Measurements from ENCODE around the gene KDM1A. TPM values are rescaled to one million over a fixed set of nuclear protein-coding genes. Genes with fewer than 3 reads are reported as not detected.
A peak's percentile ranks its signal among the peaks of the same experiment; 100 is the strongest.

The KDM1A gene
- total RNA-seq, 1 experiment from 2014 or later = 72.3 TPM

DNA sequence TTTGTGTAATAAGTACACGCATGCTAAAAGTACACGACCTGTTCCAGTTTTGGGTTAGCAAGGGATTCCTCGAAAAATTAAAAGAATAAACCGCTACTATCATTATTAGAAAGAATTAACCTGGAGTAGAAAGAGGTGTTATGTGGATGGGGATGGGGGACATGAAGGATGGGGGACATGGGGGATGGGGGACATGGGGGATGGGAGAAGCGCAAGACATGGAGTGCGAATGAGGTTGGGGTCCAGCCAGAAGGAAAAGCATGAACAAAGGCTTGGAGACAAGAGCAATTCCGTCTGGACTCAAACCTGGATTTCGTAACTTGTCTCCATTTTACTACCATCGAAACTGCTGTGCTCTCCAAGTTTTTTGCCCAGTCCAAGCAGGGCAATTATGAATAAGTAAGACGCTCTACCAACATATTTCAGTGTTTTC is 591 bp upstream of the KDM1A start:
- DNase-seq (ENCODE audit: unreplicated experiment) = no peak
- peaks cover 7% of the 10 kb centered on the region for H3K9me3 Mint-ChIP-seq (ENCODE audit: unreplicated experiment)
- peak overlapping the region; percentile 47 for H3K27ac Mint-ChIP-seq (ENCODE audit: low read depth, unreplicated experiment)
- H3K27me3 Mint-ChIP-seq (ENCODE audit: insufficient read depth, unreplicated experiment) = no peaks in the 10 kb centered on the region
- TF ChIP-seq, protein P1, sequence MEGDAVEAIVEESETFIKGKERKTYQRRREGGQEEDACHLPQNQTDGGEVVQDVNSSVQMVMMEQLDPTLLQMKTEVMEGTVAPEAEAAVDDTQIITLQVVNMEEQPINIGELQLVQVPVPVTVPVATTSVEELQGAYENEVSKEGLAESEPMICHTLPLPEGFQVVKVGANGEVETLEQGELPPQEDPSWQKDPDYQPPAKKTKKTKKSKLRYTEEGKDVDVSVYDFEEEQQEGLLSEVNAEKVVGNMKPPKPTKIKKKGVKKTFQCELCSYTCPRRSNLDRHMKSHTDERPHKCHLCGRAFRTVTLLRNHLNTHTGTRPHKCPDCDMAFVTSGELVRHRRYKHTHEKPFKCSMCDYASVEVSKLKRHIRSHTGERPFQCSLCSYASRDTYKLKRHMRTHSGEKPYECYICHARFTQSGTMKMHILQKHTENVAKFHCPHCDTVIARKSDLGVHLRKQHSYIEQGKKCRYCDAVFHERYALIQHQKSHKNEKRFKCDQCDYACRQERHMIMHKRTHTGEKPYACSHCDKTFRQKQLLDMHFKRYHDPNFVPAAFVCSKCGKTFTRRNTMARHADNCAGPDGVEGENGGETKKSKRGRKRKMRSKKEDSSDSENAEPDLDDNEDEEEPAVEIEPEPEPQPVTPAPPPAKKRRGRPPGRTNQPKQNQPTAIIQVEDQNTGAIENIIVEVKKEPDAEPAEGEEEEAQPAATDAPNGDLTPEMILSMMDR (IDR thresholded peaks at IDR 0.05; ENCODE audit: unreplicated experiment) = no peak
- BruUV-seq (replicated peaks) = TSS peak; percentile 92
- intact Hi-C loops (cut with micrococcal nuclease) = loop anchor here (2.0 kb wide), 1 partner anchor 42 kb away; no protein-coding TSS in a partner anchor
- peaks cover 15% of the 10 kb centered on the region for H3K4me1 Mint-ChIP-seq (ENCODE audit: insufficient read depth, unreplicated experiment)
- CTCF ChIA-PET = no interaction called here
- no peaks in the 10 kb centered on the region for H3K36me3 Mint-ChIP-seq (ENCODE audit: insufficient read depth, unreplicated experiment)
- POLR2A ChIA-PET = interaction anchor here (0.6 to 3.4 kb wide), 11 partner anchors 8 to 150 kb away, joined by 3 to 48 read pairs (median 7); partner anchors contain the start of gene LUZP1
- peak overlapping the region; percentile 74 for H3K4me3 Mint-ChIP-seq (ENCODE audit: unreplicated experiment)

DNA sequence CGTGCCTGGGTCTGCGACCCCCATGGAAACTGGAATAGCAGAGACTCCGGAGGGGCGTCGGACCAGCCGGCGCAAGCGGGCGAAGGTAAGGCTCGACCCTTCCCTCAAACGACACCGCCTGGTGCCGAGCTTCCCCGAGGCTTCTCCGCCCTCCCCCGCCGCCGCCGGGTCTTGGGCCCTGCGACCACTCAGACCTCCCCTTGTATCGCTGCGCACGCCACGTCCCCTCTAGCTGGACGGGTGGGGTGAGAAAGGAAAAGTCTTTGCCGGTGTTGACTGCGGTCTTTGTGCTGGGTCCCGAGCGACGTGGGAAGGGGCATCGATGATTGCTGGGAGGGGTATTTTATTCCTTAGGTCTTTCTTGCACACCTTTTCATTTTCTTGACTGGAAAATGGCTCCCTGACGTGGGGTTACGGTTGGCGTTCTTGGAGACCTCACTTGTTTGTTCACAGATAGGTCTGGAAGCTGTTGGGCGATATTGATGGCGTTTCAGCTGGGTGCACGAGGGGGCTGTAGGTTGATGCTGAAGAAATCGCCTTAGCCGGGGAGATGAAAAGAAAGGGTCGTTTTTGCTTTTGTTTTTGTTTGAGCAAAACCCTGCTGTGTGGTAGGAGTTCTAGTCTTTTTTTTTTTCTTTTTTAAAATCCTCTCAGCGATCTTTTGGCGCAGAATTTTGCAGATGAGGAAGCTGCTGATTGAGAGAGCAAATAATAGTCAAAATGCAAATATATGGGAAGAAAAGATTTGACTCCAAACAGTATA is 776 bp downstream of the KDM1A start:
- DNase-seq (ENCODE audit: unreplicated experiment) = peak; percentile 32
- H3K4me3 Mint-ChIP-seq (ENCODE audit: unreplicated experiment) = peak overlapping the region; percentile 74
- intact Hi-C loops (cut with micrococcal nuclease) = loop anchor here (2.0 kb wide), 1 partner anchor 43 kb away; no protein-coding TSS in a partner anchor
- TF ChIP-seq, protein P1 (IDR thresholded peaks at IDR 0.05; ENCODE audit: unreplicated experiment) = no peak
- POLR2A ChIA-PET = interaction anchor here (0.6 to 3.4 kb wide), 21 partner anchors 10 to 758 kb away, joined by 3 to 48 read pairs (median 4); partner anchors contain the start of gene PITHD1
- no peaks in the 10 kb centered on the region for H3K36me3 Mint-ChIP-seq (ENCODE audit: insufficient read depth, unreplicated experiment)
- peaks cover 7% of the 10 kb centered on the region for H3K9me3 Mint-ChIP-seq (ENCODE audit: unreplicated experiment)
- CTCF ChIA-PET = interaction anchor here (0.6 kb wide), 1 partner anchor 322 kb away, joined by 7 read pairs; no protein-coding TSS in a partner anchor
- H3K27ac Mint-ChIP-seq (ENCODE audit: low read depth, unreplicated experiment) = peak overlapping the region; percentile 47
- no peaks in the 10 kb centered on the region for H3K27me3 Mint-ChIP-seq (ENCODE audit: insufficient read depth, unreplicated experiment)
- BruUV-seq (replicated peaks) = TSS peak; percentile 60
- peaks cover 15% of the 10 kb centered on the region for H3K4me1 Mint-ChIP-seq (ENCODE audit: insufficient read depth, unreplicated experiment)

DNA sequence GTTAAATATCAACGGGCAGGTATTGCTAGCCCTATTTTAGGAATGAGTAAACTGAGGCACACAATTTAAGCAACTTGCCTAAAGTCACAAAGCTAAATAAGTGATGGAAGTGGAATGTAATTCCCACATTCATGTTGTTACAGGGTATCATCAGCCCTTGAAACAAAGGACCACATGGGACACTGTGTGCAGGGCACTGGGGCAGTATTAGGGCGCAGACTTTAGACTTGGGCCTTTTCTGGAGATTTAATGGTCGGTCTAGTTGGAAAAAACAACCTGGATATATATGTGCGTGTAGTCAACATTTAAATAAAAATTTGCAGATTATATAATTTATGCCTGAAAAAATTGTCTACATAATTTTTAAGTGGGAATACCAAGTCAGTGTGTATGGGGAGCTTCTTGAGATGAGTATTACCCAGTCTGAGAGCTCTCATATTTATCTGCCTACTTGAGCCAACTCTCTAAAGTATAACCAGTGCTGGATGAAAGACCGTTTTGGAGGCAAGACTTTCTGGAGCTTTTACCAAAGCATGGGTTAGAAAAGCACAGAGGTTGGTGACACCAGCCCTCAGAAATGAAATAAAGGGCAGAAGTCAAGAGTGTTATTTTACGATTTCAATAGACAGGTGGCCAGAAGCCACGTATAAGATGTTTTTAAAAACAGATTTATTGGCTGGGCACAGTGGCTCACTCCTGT is 1.6 kb downstream of the KDM1A start:
- intact Hi-C loops (cut with micrococcal nuclease) = no loop called here
- ChIA-PET CTCF (interaction anchor here (0.6 to 0.7 kb wide), 2 partner anchors 21 to 321 kb away, joined by 3 to 7 read pairs; no protein-coding TSS in a partner anchor), POLR2A (interaction anchor here (0.6 to 3.4 kb wide), 23 partner anchors 10 to 383 kb away, joined by 3 to 48 read pairs (median 3); no protein-coding TSS in a partner anchor)
- H3K27me3 Mint-ChIP-seq (ENCODE audit: insufficient read depth, unreplicated experiment) = no peaks in the 10 kb centered on the region
- H3K9me3 Mint-ChIP-seq (ENCODE audit: unreplicated experiment) = peaks cover 7% of the 10 kb centered on the region
- H3K36me3 Mint-ChIP-seq (ENCODE audit: insufficient read depth, unreplicated experiment) = no peaks in the 10 kb centered on the region
- H3K4me3 Mint-ChIP-seq (ENCODE audit: unreplicated experiment) = peak overlapping the region; percentile 74
- no TSS peak for BruUV-seq (replicated peaks)
- peak; percentile 21 for DNase-seq (ENCODE audit: unreplicated experiment)
- peaks cover 15% of the 10 kb centered on the region for H3K4me1 Mint-ChIP-seq (ENCODE audit: insufficient read depth, unreplicated experiment)
- peak overlapping the region; percentile 47 for H3K27ac Mint-ChIP-seq (ENCODE audit: low read depth, unreplicated experiment)
- TF ChIP-seq, protein P1 (IDR thresholded peaks at IDR 0.05; ENCODE audit: unreplicated experiment) = no peak

DNA sequence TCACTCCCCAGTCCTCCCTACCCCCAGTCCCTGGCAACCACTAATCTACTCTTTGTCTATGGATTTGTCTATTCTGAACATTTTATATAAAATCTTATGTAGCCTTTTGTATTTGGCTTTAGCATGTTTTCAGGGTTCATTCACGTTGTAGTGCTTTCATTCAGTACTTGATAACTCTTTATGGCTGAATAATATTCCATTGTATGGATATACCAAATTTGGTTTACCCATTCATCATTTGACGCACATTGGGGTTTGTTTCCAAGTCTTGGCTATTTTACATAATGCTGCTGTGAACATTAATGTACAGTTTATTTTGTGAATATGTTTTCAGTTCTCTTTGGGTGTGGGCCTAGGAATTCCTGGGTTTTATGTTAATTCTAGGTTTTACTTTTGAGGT is 2.6 kb downstream of the KDM1A start:
- no peaks in the 10 kb centered on the region for H3K27me3 Mint-ChIP-seq (ENCODE audit: insufficient read depth, unreplicated experiment)
- peak overlapping the region; percentile 74 for H3K4me3 Mint-ChIP-seq (ENCODE audit: unreplicated experiment)
- DNase-seq (ENCODE audit: unreplicated experiment) = no peak
- peaks cover 21% of the 10 kb centered on the region for H3K4me1 Mint-ChIP-seq (ENCODE audit: insufficient read depth, unreplicated experiment)
- ChIA-PET CTCF (interaction anchor here (0.7 to 0.8 kb wide), 2 partner anchors 22 to 76 kb away, joined by 3 to 4 read pairs; no protein-coding TSS in a partner anchor), POLR2A (interaction anchor here (3.3 to 3.4 kb wide), 2 partner anchors 11 to 22 kb away, joined by 18 to 48 read pairs; no protein-coding TSS in a partner anchor)
- H3K36me3 Mint-ChIP-seq (ENCODE audit: insufficient read depth, unreplicated experiment) = no peaks in the 10 kb centered on the region
- peaks cover 7% of the 10 kb centered on the region for H3K9me3 Mint-ChIP-seq (ENCODE audit: unreplicated experiment)
- H3K27ac Mint-ChIP-seq (ENCODE audit: low read depth, unreplicated experiment) = no peak overlapping the region
- TF ChIP-seq, protein P1 (IDR thresholded peaks at IDR 0.05; ENCODE audit: unreplicated experiment) = no peak
- BruUV-seq (replicated peaks) = no TSS peak
- intact Hi-C loops (cut with micrococcal nuclease) = no loop called here
